Pancreas (tissue), 10 donors: ENCODE results near the gene MTARC1. TPM values are rescaled to one million over a fixed set of nuclear protein-coding genes. Genes with fewer than 3 reads are reported as not detected.

Experiments
- ATAC-seq, 4 donors: fragments of 200-7000 bp; cut with Tn5 transposase; one replicate each; pipeline versions ENCODE4 v1.8.0 to v1.9.1; 2020; ENCODE audit warnings: mild to moderate bottlenecking in 4 of 4, moderate library complexity in 4 of 4
- DNase-seq, 6 donors: peaks; one replicate each; pipeline ENCODE4 v3.0.0-alpha.2; 2020
- FAIRE-seq: peaks from 2 replicates; lab custom pipeline; 2012; peaks lifted over from hg19 to GRCh38; lab: Jason Lieb, UNC
- H3K27ac ChIP-seq, 4 donors: fragments of 200-600 bp; sonication (generic); 1 replicate in 3 of 4; 2 replicates in 1 of 4; pipeline versions ENCODE4 v1.5.0 to v1.8.0; 2020
- H3K27me3 ChIP-seq, 4 donors: fragments of 200-600 bp; one replicate each; pipeline ENCODE4 v1.8.0; 2021
- H3K36me3 ChIP-seq, 3 donors: fragments of 200-600 bp; sonication (generic) in 1 of 3; one replicate each; pipeline versions ENCODE4 v1.5.0 to v1.8.0; 2020 to 2021
- H3K4me1 ChIP-seq, 3 donors: fragments of 200-600 bp; one replicate each; pipeline ENCODE4 v1.8.0; 2021
- H3K4me3 ChIP-seq, 4 donors: fragments of 200-600 bp; sonication (generic) in 2 of 4; one replicate each; pipeline versions ENCODE4 v1.5.0 to v1.8.0; 2020 to 2021
- H3K9me3 ChIP-seq, 4 donors: fragments of 200-600 bp; one replicate each; pipeline ENCODE4 v1.8.0; 2021
- CTCF ChIP-seq, 4 donors: fragments of 200-600 bp; sonication (generic) in 3 of 4; IDR thresholded peaks; one replicate each; pipeline versions ENCODE4 v1.5.0 to v1.8.0; 2021; ENCODE audit warnings: antibody characterized with exemption in 4 of 4
- WGBS, 2 donors: extraction: QIAGEN DNeasy Blood & Tissue Kit; methylation state at CpG; one replicate each; pipeline ENCODE4 v1.1.7; 2013; 5-methylcytosine and 5-hydroxymethylcytosine counted together
- intact Hi-C, 3 donors: fragments of 100-400 bp; cut with DNase I; formaldehyde crosslinking; loops; one replicate each; pipeline versions ENCODE4 v1.11.1 to v1.14.2; 2022
- polyA plus RNA-seq, 2 donors: library from polyadenylated mRNA; stranded (reverse); fragments of 200-250 nt; gene quantifications; one replicate each; pipeline ENCODE4 v1.2.3, GENCODE V29; 2013
- total RNA-seq, 6 donors: library from RNA; stranded (reverse); fragmentation: NEBNext Ultra II Directional in 4 of 6; extraction: Animal tissue kit (Norgen Biotek cat#: 25700) in 4 of 6; gene quantifications; one replicate each; pipeline versions ENCODE4 v1.2.1 to v1.2.4, GENCODE V29; 2021 to 2023
- donor health status: healthy with polysubstance abuse.
- donor health status: DM: no; HTN: no; CAD: no; lungs with moderate emphysema.
- donor health status: DM: no; HTN: no; CAD: no.
- donor health status: control.
- donor health status: control.
- donor health status: Bipolar disorder and iron deficiency.
- donor health status: DM: yes; HTN: yes; CAD: no.
- donor health status: DM: no; HTN: no; CAD: no.
- donor health status: DM: no; HTN: no; CAD: no.
- donor health status: DM: yes; HTN: yes; CAD: no.

Gene MTARC1
- total and polyA plus RNA-seq, 8 donors: 2.5 to 10.8 (median 7.1) TPM

GRCh38 chr1:220811695-220812094, 25.0 kb downstream of the MTARC1 start:
- DNase-seq (no peak), FAIRE-seq (no peak), ATAC-seq (no peak)
- 85 to 91% methylated on average over 5 of the region's 5 CpGs for WGBS, 2 donors
- no peaks in the 10 kb centered on the region for H3K36me3 ChIP-seq
- no peaks in the 10 kb centered on the region for H3K4me1 ChIP-seq
- H3K27ac ChIP-seq: no peak overlapping the region
- no peak overlapping the region for H3K4me3 ChIP-seq
- no peaks in the 10 kb centered on the region for H3K9me3 ChIP-seq
- H3K27me3 ChIP-seq: no peaks in the 10 kb centered on the region
- intact Hi-C loops: no loop called here
- no peak for TF ChIP-seq CTCF (IDR thresholded peaks at IDR 0.05)

GRCh38 chr1:220812308-220812707, 25.6 kb downstream of the MTARC1 start:
- Histone ChIP-seq H3K4me1 (no peaks in the 10 kb centered on the region), H3K27ac (no peak overlapping the region), H3K4me3 (no peak overlapping the region), H3K36me3 (no peaks in the 10 kb centered on the region), H3K27me3 (no peaks in the 10 kb centered on the region), H3K9me3 (no peaks in the 10 kb centered on the region)
- no peak for TF ChIP-seq CTCF (IDR thresholded peaks at IDR 0.05)
- no peak for FAIRE-seq
- no peak for DNase-seq
- 69 to 76% methylated on average over 6 of the region's 6 CpGs for WGBS, 2 donors
- no peak for ATAC-seq
- intact Hi-C loops: no loop called here

- H3K27ac ChIP-seq: no peak overlapping the region
- H3K27me3 ChIP-seq: no peaks in the 10 kb centered on the region
- 80 to 82% methylated on average over 12 of the region's 12 CpGs for whole genome bisulfite sequencing, 2 donors
- ATAC-seq (no peak), DNase-seq (no peak), FAIRE-seq (no peak)
- no peak overlapping the region for H3K4me3 ChIP-seq
- TF ChIP-seq CTCF (IDR thresholded peaks at IDR 0.05): no peak
- no peaks in the 10 kb centered on the region for H3K9me3 ChIP-seq
- H3K36me3 ChIP-seq: no peaks in the 10 kb centered on the region
- H3K4me1 ChIP-seq: no peaks in the 10 kb centered on the region
- intact Hi-C loops: no loop called here
Measured at GRCh38 chr1:220813013-220813412, 26.3 kb downstream of the MTARC1 start.

- intact Hi-C loops: no loop called here
- no peak overlapping the region for H3K27ac ChIP-seq
- no peaks in the 10 kb centered on the region for H3K9me3 ChIP-seq
- ATAC-seq (no peak), FAIRE-seq (no peak), DNase-seq (no peak)
- 79 to 97% methylated on average over 2 of the region's 2 CpGs for WGBS, 2 donors
- H3K4me3 ChIP-seq: no peak overlapping the region
- H3K27me3 ChIP-seq: no peaks in the 10 kb centered on the region
- no peak for TF ChIP-seq CTCF (IDR thresholded peaks at IDR 0.05)
- no peaks in the 10 kb centered on the region for H3K4me1 ChIP-seq
- no peaks in the 10 kb centered on the region for H3K36me3 ChIP-seq
Measured at GRCh38 chr1:220815409-220815808, 28.7 kb downstream of the MTARC1 start.

GRCh38 chr1:220817907-220818306, 31.2 kb downstream of the MTARC1 start:
- Histone ChIP-seq H3K4me1 (no peaks in the 10 kb centered on the region), H3K9me3 (no peaks in the 10 kb centered on the region), H3K4me3 (no peak overlapping the region), H3K27ac (no peak overlapping the region), H3K27me3 (no peaks in the 10 kb centered on the region), H3K36me3 (no peaks in the 10 kb centered on the region)
- DNase-seq (no peak), ATAC-seq (peak in 3 of 4 donors; percentile 61 to 75 (median 65)), FAIRE-seq (no peak)
- intact Hi-C loops: no loop called here
- 91 to 94% methylated on average over 1 of the region's 1 CpG for WGBS, 2 donors
- TF ChIP-seq CTCF (IDR thresholded peaks at IDR 0.05): no peak
